ENCODE data around the gene STK32A. TPM values are rescaled to one million over a fixed set of nuclear protein-coding genes. Genes with fewer than 3 reads are reported as not detected.

Gene STK32A
- polyA plus RNA-seq (2013, experiment 1 of 2) = 0.03 TPM
- polyA plus RNA-seq (2013, experiment 2 of 2) = 0.03 TPM

- Histone ChIP-seq H4K8ac (ENCODE audit: low read length) (no peak within 1 kb of the TSS), H3K4ac (ENCODE audit: low read depth in 1 of 2, low read length in 2 of 2) (no peak within 1 kb of the TSS), H3K27me3 (ENCODE audit: control insufficient read depth in 1 of 2, insufficient read depth in 1 of 2, low read length in 2 of 2) (peaks cover 28 to 32% of the 10 kb centered on the region in 2 experiments), H2AFZ (ENCODE audit: low read depth, low read length) (peak within 1 kb of the TSS; percentile 43), H3K4me2 (ENCODE audit: low read length, poor library complexity, severe bottlenecking) (peak within 1 kb of the TSS; percentile 99), H3K18ac (ENCODE audit: low read depth in 1 of 2, low read length in 2 of 2) (no peak within 1 kb of the TSS), H3K4me1 (ENCODE audit: control insufficient read depth, insufficient read depth, low read depth, low read length) (peaks cover 4% of the 10 kb centered on the region), H2BK12ac (ENCODE audit: low read length in 2 of 2) (peak within 1 kb of the TSS in 1 of 2 experiments; percentile 18), H2BK120ac (ENCODE audit: low read depth, low read length) (no peak within 1 kb of the TSS), H3K23ac (ENCODE audit: low read length in 2 of 2) (no peak within 1 kb of the TSS), H3K14ac (ENCODE audit: low read length in 2 of 2) (peak within 1 kb of the TSS in 1 of 2 experiments; percentile 67), H3K27ac (ENCODE audit: low read length, poor library complexity, severe bottlenecking) (no peak within 1 kb of the TSS), H3K36me3 (ENCODE audit: control insufficient read depth in 1 of 2, insufficient read depth in 2 of 2, low read depth in 1 of 2, low read length in 2 of 2) (no peaks in the 10 kb centered on the region), H3K9me3 (ENCODE audit: control insufficient read depth, low read length) (no peaks in the 10 kb centered on the region), H3K4me3 (ENCODE audit: insufficient read depth in 1 of 2, low read depth in 1 of 2, low read length in 2 of 2) (peak within 1 kb of the TSS; percentile 69 to 80), H2AK5ac (ENCODE audit: low read length, severe bottlenecking) (no peak within 1 kb of the TSS), H2BK5ac (ENCODE audit: low read depth, low read length, poor library complexity, severe bottlenecking) (no peak within 1 kb of the TSS), H3K79me1 (replicated peaks; ENCODE audit: low read length, poor library complexity, severe bottlenecking) (no peaks in the 10 kb centered on the region), H4K91ac (ENCODE audit: low read length) (no peak within 1 kb of the TSS), H2BK15ac (ENCODE audit: low read depth, poor library complexity, severe bottlenecking) (peak within 1 kb of the TSS; percentile 54), H3K9ac (ENCODE audit: low read length) (peak within 1 kb of the TSS; percentile 70)
- under 1% methylated on average over 26 of the region's 28 CpGs for WGBS
- peak; percentile 19 for DNase-seq
These were observed at the start of gene STK32A for GRCh38 chr5:147234825-147235635. Gene STK32A (plus strand): TSS chr5:147235026. CDS start chr5:147239635, 4,609 bp downstream.

- Histone ChIP-seq H2AK5ac (ENCODE audit: low read length, severe bottlenecking) (no peak overlapping the region), H3K36me3 (ENCODE audit: control insufficient read depth in 1 of 2, insufficient read depth in 2 of 2, low read depth in 1 of 2, low read length in 2 of 2) (no peaks in the 10 kb centered on the region), H4K91ac (ENCODE audit: low read length) (no peak overlapping the region), H3K18ac (ENCODE audit: low read depth in 1 of 2, low read length in 2 of 2) (no peak overlapping the region), H3K9ac (ENCODE audit: low read length) (no peak overlapping the region), H3K23ac (ENCODE audit: low read length in 2 of 2) (no peak overlapping the region), H4K8ac (ENCODE audit: low read length) (no peak overlapping the region), H3K4me3 (ENCODE audit: insufficient read depth in 1 of 2, low read depth in 1 of 2, low read length in 2 of 2) (no peak overlapping the region), H2BK120ac (ENCODE audit: low read depth, low read length) (no peak overlapping the region), H3K79me1 (replicated peaks; ENCODE audit: low read length, poor library complexity, severe bottlenecking) (no peaks in the 10 kb centered on the region), H3K14ac (ENCODE audit: low read length in 2 of 2) (no peak overlapping the region), H2BK12ac (ENCODE audit: low read length in 2 of 2) (no peak overlapping the region), H3K4ac (ENCODE audit: low read depth in 1 of 2, low read length in 2 of 2) (no peak overlapping the region), H3K4me1 (ENCODE audit: control insufficient read depth, insufficient read depth, low read depth, low read length) (peaks cover 4% of the 10 kb centered on the region), H2AFZ (ENCODE audit: low read depth, low read length) (no peak overlapping the region), H3K27me3 (ENCODE audit: control insufficient read depth in 1 of 2, insufficient read depth in 1 of 2, low read length in 2 of 2) (no peaks in the 10 kb centered on the region), H2BK15ac (ENCODE audit: low read depth, poor library complexity, severe bottlenecking) (no peak overlapping the region), H3K4me2 (ENCODE audit: low read length, poor library complexity, severe bottlenecking) (no peak overlapping the region), H3K9me3 (ENCODE audit: control insufficient read depth, low read length) (no peaks in the 10 kb centered on the region), H3K27ac (ENCODE audit: low read length, poor library complexity, severe bottlenecking) (no peak overlapping the region), H2BK5ac (ENCODE audit: low read depth, low read length, poor library complexity, severe bottlenecking) (no peak overlapping the region)
- DNase-seq = no peak
- 69% methylated on average over 1 of the region's 1 CpG for WGBS
These were observed 47.7 kb upstream of the STK32A start for GRCh38 chr5:147187099-147187540.

- Histone ChIP-seq H2AFZ (ENCODE audit: low read depth, low read length) (no peak overlapping the region), H3K36me3 (ENCODE audit: control insufficient read depth in 1 of 2, insufficient read depth in 2 of 2, low read depth in 1 of 2, low read length in 2 of 2) (no peaks in the 10 kb centered on the region), H3K27me3 (ENCODE audit: control insufficient read depth in 1 of 2, insufficient read depth in 1 of 2, low read length in 2 of 2) (no peaks in the 10 kb centered on the region), H2BK5ac (ENCODE audit: low read depth, low read length, poor library complexity, severe bottlenecking) (no peak overlapping the region), H2BK120ac (ENCODE audit: low read depth, low read length) (no peak overlapping the region), H3K4me1 (ENCODE audit: control insufficient read depth, insufficient read depth, low read depth, low read length) (peaks cover 4% of the 10 kb centered on the region), H3K14ac (ENCODE audit: low read length in 2 of 2) (no peak overlapping the region), H3K4ac (ENCODE audit: low read depth in 1 of 2, low read length in 2 of 2) (no peak overlapping the region), H2BK15ac (ENCODE audit: low read depth, poor library complexity, severe bottlenecking) (no peak overlapping the region), H3K4me2 (ENCODE audit: low read length, poor library complexity, severe bottlenecking) (peak overlapping the region; percentile 9), H3K27ac (ENCODE audit: low read length, poor library complexity, severe bottlenecking) (no peak overlapping the region), H3K18ac (ENCODE audit: low read depth in 1 of 2, low read length in 2 of 2) (no peak overlapping the region), H3K79me1 (replicated peaks; ENCODE audit: low read length, poor library complexity, severe bottlenecking) (no peaks in the 10 kb centered on the region), H4K91ac (ENCODE audit: low read length) (no peak overlapping the region), H2BK12ac (ENCODE audit: low read length in 2 of 2) (no peak overlapping the region), H3K9me3 (ENCODE audit: control insufficient read depth, low read length) (no peaks in the 10 kb centered on the region), H3K23ac (ENCODE audit: low read length in 2 of 2) (no peak overlapping the region), H4K8ac (ENCODE audit: low read length) (no peak overlapping the region), H3K4me3 (ENCODE audit: insufficient read depth in 1 of 2, low read depth in 1 of 2, low read length in 2 of 2) (peak overlapping the region in 1 of 2 experiments; percentile 20), H3K9ac (ENCODE audit: low read length) (peak overlapping the region; percentile 38), H2AK5ac (ENCODE audit: low read length, severe bottlenecking) (no peak overlapping the region)
- WGBS = 68% methylated on average over 17 of the region's 20 CpGs
- peak; percentile 62 for DNase-seq
These were observed 46.4 kb upstream of the STK32A start for GRCh38 chr5:147188200-147189108.

DNA sequence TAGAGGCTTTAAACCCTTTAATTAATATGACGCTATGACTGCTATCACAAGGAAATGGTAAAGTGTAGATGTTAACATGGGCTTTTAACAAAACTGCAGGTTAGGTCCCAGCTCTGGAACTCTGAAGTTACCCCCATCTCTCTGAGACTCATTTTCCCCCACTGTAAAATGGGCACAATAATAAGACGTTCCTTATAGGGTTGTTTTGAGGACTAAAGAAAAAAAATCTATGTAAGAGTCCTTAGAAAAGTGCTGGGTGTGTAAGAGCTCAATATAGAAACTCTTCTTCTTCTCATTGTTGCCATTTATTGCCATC lies 45.8 kb upstream of the STK32A start:
- no peak overlapping the region for H3K18ac ChIP-seq (ENCODE audit: low read depth in 1 of 2, low read length in 2 of 2)
- H3K27ac ChIP-seq (ENCODE audit: low read length, poor library complexity, severe bottlenecking) = no peak overlapping the region
- DNase-seq = no peak
- no peaks in the 10 kb centered on the region for H3K79me1 ChIP-seq (replicated peaks; ENCODE audit: low read length, poor library complexity, severe bottlenecking)
- H3K4me3 ChIP-seq (ENCODE audit: insufficient read depth in 1 of 2, low read depth in 1 of 2, low read length in 2 of 2) = no peak overlapping the region
- H3K9ac ChIP-seq (ENCODE audit: low read length) = no peak overlapping the region
- no peak overlapping the region for H3K23ac ChIP-seq (ENCODE audit: low read length in 2 of 2)
- H3K4me2 ChIP-seq (ENCODE audit: low read length, poor library complexity, severe bottlenecking) = no peak overlapping the region
- H2BK15ac ChIP-seq (ENCODE audit: low read depth, poor library complexity, severe bottlenecking) = no peak overlapping the region
- no peak overlapping the region for H4K91ac ChIP-seq (ENCODE audit: low read length)
- H3K36me3 ChIP-seq (ENCODE audit: control insufficient read depth in 1 of 2, insufficient read depth in 2 of 2, low read depth in 1 of 2, low read length in 2 of 2) = no peaks in the 10 kb centered on the region
- WGBS = no CpG with 5 or more reads among the region's 2 CpGs
- no peak overlapping the region for H3K4ac ChIP-seq (ENCODE audit: low read depth in 1 of 2, low read length in 2 of 2)
- H2BK5ac ChIP-seq (ENCODE audit: low read depth, low read length, poor library complexity, severe bottlenecking) = no peak overlapping the region
- peaks cover 4% of the 10 kb centered on the region for H3K4me1 ChIP-seq (ENCODE audit: control insufficient read depth, insufficient read depth, low read depth, low read length)
- H2BK12ac ChIP-seq (ENCODE audit: low read length in 2 of 2) = no peak overlapping the region
- H2BK120ac ChIP-seq (ENCODE audit: low read depth, low read length) = no peak overlapping the region
- no peak overlapping the region for H3K14ac ChIP-seq (ENCODE audit: low read length in 2 of 2)
- no peaks in the 10 kb centered on the region for H3K9me3 ChIP-seq (ENCODE audit: control insufficient read depth, low read length)
- no peaks in the 10 kb centered on the region for H3K27me3 ChIP-seq (ENCODE audit: control insufficient read depth in 1 of 2, insufficient read depth in 1 of 2, low read length in 2 of 2)
- H2AFZ ChIP-seq (ENCODE audit: low read depth, low read length) = no peak overlapping the region
- no peak overlapping the region for H2AK5ac ChIP-seq (ENCODE audit: low read length, severe bottlenecking)
- no peak overlapping the region for H4K8ac ChIP-seq (ENCODE audit: low read length)
